HepG2 (cell line): ENCODE data around the gene ECPAS. TPM values are rescaled to one million over a fixed set of nuclear protein-coding genes. Genes with fewer than 3 reads are reported as not detected.

Source experiments
- ATAC-seq: fragments of 200-7000 bp; cut with Tn5 transposase; 3 replicates; pipeline ENCODE4 v1.9.1; 2020; ENCODE audit warnings: mild to moderate bottlenecking, moderate library complexity
- BruUV-seq: library from RNA; stranded (reverse); fragments of 400-500 nt; replicated peaks from 2 replicates; lab custom pipeline; 2021; lab: Mats Ljungman, UMichigan
- CTCF ChIA-PET: fragments of 300-600 bp; formaldehyde crosslinking; extraction: SDS; loops from one replicate; lab custom pipeline; 2021; ENCODE audit warnings: low total read pairs, inconsistent platforms, low intra/inter-chr PET ratio; lab: Yijun Ruan, JAX
- POLR2A ChIA-PET: fragments of 350-600 bp; sonication (Branson Sonifier 250); formaldehyde crosslinking; loops from one replicate; lab custom pipeline; 2020; ENCODE audit warnings: antibody characterized with exemption, inconsistent platforms; lab: Yijun Ruan, JAX
- DNase-seq: peaks from one replicate; pipeline ENCODE4 v3.0.0-alpha.2; 2015; ENCODE audit warnings: low spot score
- FAIRE-seq: peaks from 3 replicates; lab custom pipeline; 2011; peaks lifted over from hg19 to GRCh38; lab: Jason Lieb, UNC
- H2AFZ ChIP-seq: one replicate; pipeline ENCODE4 v1.6.1; 2011; ENCODE audit warnings: low read length, inconsistent platforms
- H3K27ac ChIP-seq: fragments of 300-600 bp; 3 replicates; pipeline ENCODE4 v1.8.0; 2011; ENCODE audit warnings: mixed run types, mild to moderate bottlenecking, mixed read lengths, low read length, inconsistent platforms; ENCODE audit not compliant: insufficient read depth; ENCODE audit errors: extremely low read length
- H3K27me3 ChIP-seq, 2 experiments: fragments of 200-600 bp in 1 of 2; 2 replicates in 1 of 2; 3 replicates in 1 of 2; pipeline versions ENCODE4 v1.6.0 to v1.8.0; 2011; ENCODE audit warnings: low read length in 2 of 2, mild to moderate bottlenecking in 2 of 2, moderate library complexity in 2 of 2, inconsistent platforms in 1 of 2; ENCODE audit not compliant: insufficient read depth in 2 of 2, control insufficient read depth in 1 of 2
- H3K36me3 ChIP-seq, 2 experiments: fragments of 200-600 bp in 1 of 2; replicated peaks in 1 of 2; 2 replicates in 1 of 2; 3 replicates in 1 of 2; pipeline versions ENCODE4 v1.5.1 to v1.8.0; 2011; ENCODE audit warnings: low read length in 2 of 2, inconsistent platforms in 1 of 2; ENCODE audit not compliant: insufficient read depth in 2 of 2, control insufficient read depth in 1 of 2
- H3K4me1 ChIP-seq: 2 replicates; pipeline ENCODE4 v1.5.1; 2012; ENCODE audit warnings: low read length, inconsistent platforms; ENCODE audit not compliant: insufficient read depth
- H3K4me2 ChIP-seq: 2 replicates; pipeline ENCODE4 v1.6.0; 2011; ENCODE audit warnings: low read depth, low read length, inconsistent platforms
- H3K4me3 ChIP-seq, 3 experiments: fragments of 200-600 bp in 1 of 3; sonication (generic), shearing (Covaris generic) in 1 of 3; replicated peaks in 1 of 3; 2 replicates each; pipeline ENCODE4 v1.5.1; 2011 to 2016; ENCODE audit warnings: low read length in 3 of 3, inconsistent platforms in 2 of 3, low read depth in 2 of 3, mild to moderate bottlenecking in 2 of 3, control low read depth in 1 of 3, mixed read lengths in 1 of 3; ENCODE audit not compliant: insufficient read depth in 1 of 3
- H3K79me2 ChIP-seq: one replicate; pipeline ENCODE4 v1.6.1; 2011; ENCODE audit warnings: low read length, inconsistent platforms; ENCODE audit not compliant: insufficient read depth
- H3K9ac ChIP-seq: 2 replicates; pipeline ENCODE4 v1.6.0; 2011; ENCODE audit warnings: mild to moderate bottlenecking, low read depth, low read length, inconsistent platforms; ENCODE audit not compliant: insufficient read depth
- H3K9me3 ChIP-seq: 2 replicates; pipeline ENCODE4 v1.5.1; 2012; ENCODE audit warnings: mild to moderate bottlenecking, low read length
- H4K20me1 ChIP-seq: 2 replicates; pipeline ENCODE4 v1.6.0; 2011; ENCODE audit warnings: inconsistent platforms, mild to moderate bottlenecking, low read length, moderate library complexity; ENCODE audit not compliant: insufficient read depth
- ARID5B ChIP-seq: IDR thresholded peaks from 2 replicates; pipeline ENCODE4 v1.4.0; 2020; ENCODE audit warnings: mild to moderate bottlenecking, missing genetic modification reagents
- CBX5 ChIP-seq: sonication (generic); formaldehyde crosslinking; IDR thresholded peaks from 2 replicates; pipeline ENCODE4 v1.4.0; 2020; ENCODE audit warnings: missing genetic modification reagents, borderline replicate concordance
- CCAR2 ChIP-seq: fragments of 200-400 bp; formaldehyde crosslinking; optimal IDR thresholded peaks from 2 replicates; pipeline ENCODE3; 2018; ENCODE audit warnings: low read depth, mild to moderate bottlenecking, low read length, moderate library complexity
- FOXK2 ChIP-seq: fragments of 450-650 bp; IDR thresholded peaks from 2 replicates; pipeline ENCODE4 v1.6.1; 2016
- SATB2 ChIP-seq: sonication (generic); formaldehyde crosslinking; IDR thresholded peaks from 2 replicates; pipeline ENCODE4 v1.5.0; 2020; ENCODE audit warnings: missing genetic modification reagents
- TARDBP ChIP-seq: sonication (generic); formaldehyde crosslinking; IDR thresholded peaks from 2 replicates; pipeline ENCODE4 v1.8.0; 2022; ENCODE audit warnings: mild to moderate bottlenecking, missing genetic modification reagents
- ZFP36L2 ChIP-seq: sonication (generic); formaldehyde crosslinking; IDR thresholded peaks from 2 replicates; pipeline ENCODE4 v1.4.0; 2020; ENCODE audit warnings: missing genetic modification reagents
- ZFP82 ChIP-seq: sonication (generic); formaldehyde crosslinking; IDR thresholded peaks from 2 replicates; pipeline ENCODE4 v1.5.1; 2020; ENCODE audit warnings: mild to moderate bottlenecking, missing genetic modification reagents, borderline replicate concordance
- ZNF232 ChIP-seq: sonication (generic); formaldehyde crosslinking; IDR thresholded peaks from 2 replicates; pipeline ENCODE4 v1.4.0; 2020; ENCODE audit warnings: missing genetic modification reagents, borderline replicate concordance
- ZNF263 ChIP-seq: sonication (generic); formaldehyde crosslinking; IDR thresholded peaks from 2 replicates; pipeline ENCODE4 v1.4.0; 2020; ENCODE audit warnings: missing genetic modification reagents
- ZNF841 ChIP-seq: sonication (generic); formaldehyde crosslinking; IDR thresholded peaks from 2 replicates; pipeline ENCODE4 v1.8.1; 2023; ENCODE audit warnings: missing genetic modification reagents, borderline replicate concordance
- ZNF850 ChIP-seq: sonication (generic); formaldehyde crosslinking; conservative IDR thresholded peaks from 2 replicates; pipeline ENCODE4 v1.9.0; 2021; ENCODE audit warnings: mild to moderate bottlenecking, missing genetic modification reagents
- WGBS: methylation state at CpG from one replicate; pipeline ENCODE4 v1.1.6; 2017; ENCODE audit warnings: low lambda C conversion rate; 5-methylcytosine and 5-hydroxymethylcytosine counted together
- in situ Hi-C: cut with HindIII; loops from 2 replicates; pipeline ENCODE4 v1.10.0; 2017; ENCODE audit warnings: low pct_unique_long_range_greater_than_20kb; ENCODE audit not compliant: extremely low pct_ligation_motif_present
- intact Hi-C: fragments of 100-400 bp; cut with micrococcal nuclease; formaldehyde crosslinking; loops from one replicate; pipeline ENCODE4 v1.10.0; 2022; ENCODE audit not compliant: unreplicated experiment
- polyA plus RNA-seq, 8 experiments: library from polyadenylated mRNA; depleted of rRNA in 3 of 8; stranded (reverse) in 7 of 8; unstranded in 1 of 8; fragments of >200 nt; fragmentation: Illumina TruSeq in 4 of 8; extraction: Trizol in 4 of 8; gene quantifications; 2 replicates each; pipeline versions ENCODE4 v1.2.1 to v1.2.3, GENCODE V29; 2011 to 2016; ENCODE audit warnings: low read depth in 4 of 8, missing spikeins in 1 of 8, mixed read lengths in 1 of 8; ENCODE audit not compliant: insufficient read depth in 1 of 8
- total RNA-seq, 5 experiments: library from RNA; depleted of rRNA; stranded (reverse); fragments of >200 nt; fragmentation: Illumina TruSeq; extraction: Trizol; gene quantifications; 2 replicates each; pipeline ENCODE4 v1.2.3, GENCODE V29; 2016; ENCODE audit warnings: low read depth in 1 of 5

The ECPAS gene
- total and polyA plus RNA-seq, 2 of the 13 experiments (the other 11 are each of a cell fraction or from before 2014, with no cell fraction given): 35.3 to 58.0 TPM

- ATAC-seq: no peak
- no TSS peak for BruUV-seq
- Histone ChIP-seq H3K36me3 (peaks cover 0 to 17% of the 10 kb centered on the region in 2 experiments), H3K9ac (no peak overlapping the region), H3K9me3 (no peaks in the 10 kb centered on the region), H3K79me2 (peaks cover 82% of the 10 kb centered on the region), H3K4me1 (peaks cover 24% of the 10 kb centered on the region), H3K27me3 (no peaks in the 10 kb centered on the region), H3K4me2 (no peak overlapping the region), H3K27ac (no peak overlapping the region), H2AFZ (no peak overlapping the region), H4K20me1 (peaks cover 8% of the 10 kb centered on the region), H3K4me3 (no peak overlapping the region)
- CTCF ChIA-PET: no interaction called here
- DNase-seq: no peak
- POLR2A ChIA-PET: no interaction called here
- TF ChIP-seq TARDBP (CRISPR knock-in tag) (no peak), CCAR2 (no peak), ZNF263 (no peak), ZNF232 (CRISPR knock-in tag) (no peak), CBX5 (no peak), SATB2 (CRISPR knock-in tag) (no peak), ZFP82 (CRISPR knock-in tag) (no peak), ZNF850 (no peak), ZFP36L2 (no peak), ZNF841 (CRISPR knock-in tag) (no peak), FOXK2 (no peak), ARID5B (no peak)
- intact Hi-C loops (no loop called here), in situ Hi-C loops (no loop called here)
- WGBS: 98% methylated on average over 5 of the region's 5 CpGs
- no peak for FAIRE-seq
These were observed 29.4 kb downstream of the ECPAS start for GRCh38 chr9:111454751-111455150.
